H1 (cell line): ENCODE measurements around the gene CXCL16. TPM values are rescaled to one million over a fixed set of nuclear protein-coding genes. Genes with fewer than 3 reads are reported as not detected.

Experiments
- ATF2 ChIP-seq: IDR thresholded peaks from 2 replicates; pipeline ENCODE4 v1.6.1; 2012; ENCODE audit warnings: low read length, inconsistent platforms
- ATF3 ChIP-seq: IDR thresholded peaks from 2 replicates; pipeline ENCODE4 v1.6.1; 2011; ENCODE audit warnings: low read depth, mild to moderate bottlenecking, low read length; ENCODE audit not compliant: insufficient read depth
- BRCA1 ChIP-seq: IDR thresholded peaks from 2 replicates; pipeline ENCODE4 v1.6.1; 2012; ENCODE audit warnings: low read depth, low read length, improper control_type of control experiment
- CBX5 ChIP-seq: fragments of 300-800, 300-1000 bp; sonication (generic); IDR thresholded peaks from 2 replicates; pipeline ENCODE4 v1.7.1; 2016; ENCODE audit warnings: antibody characterized with exemption, low read length, low read depth
- CBX8 ChIP-seq: fragments of 300-800, 300-1000 bp; sonication (generic); IDR thresholded peaks from 2 replicates; pipeline ENCODE4 v1.7.1; 2016; ENCODE audit warnings: low read depth, low read length, borderline replicate concordance
- CHD2 ChIP-seq: IDR thresholded peaks from 2 replicates; pipeline ENCODE4 v1.6.1; 2012; ENCODE audit warnings: low read length, improper control_type of control experiment
- CREB1 ChIP-seq: IDR thresholded peaks from 2 replicates; pipeline ENCODE4 v1.6.1; 2012; ENCODE audit warnings: inconsistent platforms
- CTBP2 ChIP-seq: IDR thresholded peaks from 2 replicates; pipeline ENCODE4 v1.7.0; 2011; ENCODE audit warnings: borderline replicate concordance, mild to moderate bottlenecking, moderate library complexity, mixed read lengths, low read length; ENCODE audit not compliant: insufficient read depth, insufficient read length
- EP300 ChIP-seq, 2 experiments: IDR thresholded peaks; 1 replicate in 1 of 2; 2 replicates in 1 of 2; pipeline ENCODE4 v1.6.1; 2011 to 2012; ENCODE audit warnings: low read depth in 2 of 2, low read length in 2 of 2, mild to moderate bottlenecking in 2 of 2, borderline replicate concordance in 1 of 2, inconsistent platforms in 1 of 2, moderate library complexity in 1 of 2
- EZH2 ChIP-seq: fragments of 200-600 bp; sonication (generic); IDR thresholded peaks from 2 replicates; pipeline ENCODE4 v1.7.1; 2012; ENCODE audit warnings: low read depth, mild to moderate bottlenecking, moderate library complexity, low read length, inconsistent platforms; ENCODE audit not compliant: severe bottlenecking
- HDAC2 ChIP-seq, 2 experiments: fragments of 300-600 bp in 1 of 2; sonication (generic) in 1 of 2; IDR thresholded peaks; 2 replicates each; pipeline ENCODE4 v1.6.1; 2011 to 2012; ENCODE audit warnings: low read depth in 2 of 2, low read length in 2 of 2, mild to moderate bottlenecking in 2 of 2, moderate library complexity in 2 of 2, borderline replicate concordance in 1 of 2, inconsistent platforms in 1 of 2
- HDAC6 ChIP-seq: IDR thresholded peaks from one replicate; pipeline ENCODE4 v1.7.1; 2012; ENCODE audit warnings: low read depth, mild to moderate bottlenecking, inconsistent platforms, low read length, moderate library complexity
- JUN ChIP-seq: IDR thresholded peaks from 2 replicates; pipeline ENCODE4 v1.6.1; 2011; ENCODE audit warnings: low read depth, mild to moderate bottlenecking, improper control_type of control experiment, low read length
- JUND ChIP-seq: IDR thresholded peaks from 2 replicates; pipeline ENCODE4 v1.6.1; 2011; ENCODE audit warnings: mild to moderate bottlenecking, improper control_type of control experiment, low read length
- MAFK ChIP-seq: IDR thresholded peaks from 2 replicates; pipeline ENCODE4 v1.6.1; 2012; ENCODE audit warnings: low read depth, mild to moderate bottlenecking, improper control_type of control experiment, low read length
- POLR2AphosphoS5 ChIP-seq: IDR thresholded peaks from 2 replicates; pipeline ENCODE4 v1.6.1; 2011; ENCODE audit warnings: low read depth, low read length
- RFX5 ChIP-seq: IDR thresholded peaks from 2 replicates; pipeline ENCODE4 v1.6.1; 2011; ENCODE audit warnings: low read depth, low read length, improper control_type of control experiment, borderline replicate concordance
- SIN3A ChIP-seq, 2 experiments: IDR thresholded peaks in 1 of 2; conservative IDR thresholded peaks in 1 of 2; 2 replicates each; pipeline ENCODE4 v1.6.1; 2011 to 2012; ENCODE audit warnings: low read length in 2 of 2, improper control_type of control experiment in 1 of 2, low read depth in 1 of 2, mild to moderate bottlenecking in 1 of 2
- SIRT6 ChIP-seq: IDR thresholded peaks from one replicate; pipeline ENCODE4 v1.7.1; 2012; ENCODE audit warnings: low read length, inconsistent platforms
- SP2 ChIP-seq: IDR thresholded peaks from 2 replicates; pipeline ENCODE4 v1.6.1; 2012; ENCODE audit warnings: mild to moderate bottlenecking, low read length, inconsistent platforms
- TAF7 ChIP-seq: optimal IDR thresholded peaks from 2 replicates; pipeline ENCODE3; 2011; ENCODE audit warnings: low read depth, mild to moderate bottlenecking, inconsistent platforms, low read length, moderate library complexity, borderline replicate concordance
- YY1 ChIP-seq: IDR thresholded peaks from 2 replicates; pipeline ENCODE4 v1.6.1; 2011; ENCODE audit warnings: low read depth, mild to moderate bottlenecking, low read length
- polyA plus RNA-seq, 7 experiments: library from polyadenylated mRNA; depleted of rRNA in 3 of 7; stranded (reverse) in 5 of 7; unstranded in 2 of 7; fragments of >200 nt in 5 of 7; fragments of 200-250 nt in 2 of 7; gene quantifications; 1 replicate in 5 of 7; 2 replicates in 1 of 7; 4 replicates in 1 of 7; pipeline versions ENCODE4 v1.2.1 to v1.2.3, GENCODE V29; 2011 to 2013; ENCODE audit warnings: missing spikeins in 2 of 7, mixed read lengths in 2 of 7
- total RNA-seq: library from RNA; stranded (reverse); fragmentation: NEBNext Ultra II Directional; extraction: Animal tissue kit (Norgen Biotek cat#: 25700); gene quantifications from 2 replicates; pipeline ENCODE4 v1.2.1, GENCODE V29; 2021

Gene CXCL16
- total and polyA plus RNA-seq, 2 of the 8 experiments (the other 6 are each of a cell fraction or from before 2014, with no cell fraction given) = 3.5 to 4.8 TPM

GRCh38 chr17:4739122-4740024, at the start of gene CXCL16, which contains the start of gene ZMYND15 (continued):
- TF ChIP-seq EP300 (IDR thresholded peaks at IDR 0.05; ENCODE audit: borderline replicate concordance in 1 of 2, low read depth in 2 of 2, low read length in 2 of 2) (no peak), SIN3A (conservative IDR thresholded peaks at IDR 0.05 in 1 of 2, IDR thresholded peaks at IDR 0.05 in 1 of 2; ENCODE audit: low read depth in 1 of 2, low read length in 2 of 2) (no peak), CREB1 (peak; percentile 64), SIRT6 (no peak), RFX5 (no peak), JUN (no peak), HDAC6 (no peak), YY1 (no peak), JUND (no peak), SP2 (no peak), CTBP2 (no peak), BRCA1 (no peak), CBX8 (no peak), ATF3 (no peak), CHD2 (no peak), TAF7 (no peak), ATF2 (no peak), CBX5 (no peak), POLR2AphosphoS5 (no peak), MAFK (no peak), EZH2 (peak; percentile 75), HDAC2 (IDR thresholded peaks at IDR 0.05; ENCODE audit: borderline replicate concordance in 1 of 2, low read depth in 2 of 2, low read length in 2 of 2) (no peak)
